GM23338 (cell line): ENCODE measurements around the gene RAPGEF4.

ENCODE experiments used
- CREB1 ChIP-seq: fragments of 250-450 bp; sonication (Bioruptor Pico); IDR thresholded peaks from 2 replicates; pipeline ENCODE4 v1.5.0; 2020; ENCODE audit warnings: low read depth, mild to moderate bottlenecking, moderate library complexity
- EZH2 ChIP-seq: fragments of 200-600 bp; sonication (generic); IDR thresholded peaks from one replicate; pipeline ENCODE4 v1.8.0; 2017; ENCODE audit warnings: antibody characterized with exemption, mild to moderate bottlenecking, low read depth; ENCODE audit not compliant: unreplicated experiment
- EZH2phosphoT487 ChIP-seq: fragments of 200-600 bp; sonication (generic); IDR thresholded peaks from one replicate; pipeline ENCODE4 v1.8.1; 2018; ENCODE audit warnings: antibody characterized with exemption; ENCODE audit not compliant: unreplicated experiment
- POLR2AphosphoS5 ChIP-seq: IDR thresholded peaks from 2 replicates; pipeline ENCODE4 v1.6.1; 2016; ENCODE audit warnings: antibody characterized with exemption, low read depth
- ZNF114 ChIP-seq: fragments of 250-450 bp; sonication (Bioruptor Pico); IDR thresholded peaks from 2 replicates; pipeline ENCODE4 v1.5.0; 2020; ENCODE audit warnings: mild to moderate bottlenecking, moderate library complexity
- ZNF331 ChIP-seq: fragments of 250-450 bp; sonication (Bioruptor Pico); IDR thresholded peaks from 2 replicates; pipeline ENCODE4 v1.5.0; 2020; ENCODE audit warnings: low read depth, mild to moderate bottlenecking, moderate library complexity
- TF ChIP-seq, protein P1 (sequence below), 2 experiments: fragments of 200-600 bp in 1 of 2; sonication (generic) in 1 of 2; conservative IDR thresholded peaks; 2 replicates each; pipeline versions ENCODE4 v1.5.1 to v1.6.1; 2016 to 2017; ENCODE audit warnings: antibody characterized with exemption in 2 of 2, low read depth in 2 of 2, mild to moderate bottlenecking in 2 of 2, moderate library complexity in 1 of 2
- TF ChIP-seq, protein P2 (sequence below): fragments of 250-450 bp; sonication (Bioruptor Pico); IDR thresholded peaks from 2 replicates; pipeline ENCODE4 v1.5.0; 2020; ENCODE audit warnings: mild to moderate bottlenecking, moderate library complexity

- TF ChIP-seq, protein P1, sequence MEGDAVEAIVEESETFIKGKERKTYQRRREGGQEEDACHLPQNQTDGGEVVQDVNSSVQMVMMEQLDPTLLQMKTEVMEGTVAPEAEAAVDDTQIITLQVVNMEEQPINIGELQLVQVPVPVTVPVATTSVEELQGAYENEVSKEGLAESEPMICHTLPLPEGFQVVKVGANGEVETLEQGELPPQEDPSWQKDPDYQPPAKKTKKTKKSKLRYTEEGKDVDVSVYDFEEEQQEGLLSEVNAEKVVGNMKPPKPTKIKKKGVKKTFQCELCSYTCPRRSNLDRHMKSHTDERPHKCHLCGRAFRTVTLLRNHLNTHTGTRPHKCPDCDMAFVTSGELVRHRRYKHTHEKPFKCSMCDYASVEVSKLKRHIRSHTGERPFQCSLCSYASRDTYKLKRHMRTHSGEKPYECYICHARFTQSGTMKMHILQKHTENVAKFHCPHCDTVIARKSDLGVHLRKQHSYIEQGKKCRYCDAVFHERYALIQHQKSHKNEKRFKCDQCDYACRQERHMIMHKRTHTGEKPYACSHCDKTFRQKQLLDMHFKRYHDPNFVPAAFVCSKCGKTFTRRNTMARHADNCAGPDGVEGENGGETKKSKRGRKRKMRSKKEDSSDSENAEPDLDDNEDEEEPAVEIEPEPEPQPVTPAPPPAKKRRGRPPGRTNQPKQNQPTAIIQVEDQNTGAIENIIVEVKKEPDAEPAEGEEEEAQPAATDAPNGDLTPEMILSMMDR (conservative IDR thresholded peaks at IDR 0.05; ENCODE audit: low read depth in 2 of 2) = peak; percentile 99
- TF ChIP-seq, protein P2, sequence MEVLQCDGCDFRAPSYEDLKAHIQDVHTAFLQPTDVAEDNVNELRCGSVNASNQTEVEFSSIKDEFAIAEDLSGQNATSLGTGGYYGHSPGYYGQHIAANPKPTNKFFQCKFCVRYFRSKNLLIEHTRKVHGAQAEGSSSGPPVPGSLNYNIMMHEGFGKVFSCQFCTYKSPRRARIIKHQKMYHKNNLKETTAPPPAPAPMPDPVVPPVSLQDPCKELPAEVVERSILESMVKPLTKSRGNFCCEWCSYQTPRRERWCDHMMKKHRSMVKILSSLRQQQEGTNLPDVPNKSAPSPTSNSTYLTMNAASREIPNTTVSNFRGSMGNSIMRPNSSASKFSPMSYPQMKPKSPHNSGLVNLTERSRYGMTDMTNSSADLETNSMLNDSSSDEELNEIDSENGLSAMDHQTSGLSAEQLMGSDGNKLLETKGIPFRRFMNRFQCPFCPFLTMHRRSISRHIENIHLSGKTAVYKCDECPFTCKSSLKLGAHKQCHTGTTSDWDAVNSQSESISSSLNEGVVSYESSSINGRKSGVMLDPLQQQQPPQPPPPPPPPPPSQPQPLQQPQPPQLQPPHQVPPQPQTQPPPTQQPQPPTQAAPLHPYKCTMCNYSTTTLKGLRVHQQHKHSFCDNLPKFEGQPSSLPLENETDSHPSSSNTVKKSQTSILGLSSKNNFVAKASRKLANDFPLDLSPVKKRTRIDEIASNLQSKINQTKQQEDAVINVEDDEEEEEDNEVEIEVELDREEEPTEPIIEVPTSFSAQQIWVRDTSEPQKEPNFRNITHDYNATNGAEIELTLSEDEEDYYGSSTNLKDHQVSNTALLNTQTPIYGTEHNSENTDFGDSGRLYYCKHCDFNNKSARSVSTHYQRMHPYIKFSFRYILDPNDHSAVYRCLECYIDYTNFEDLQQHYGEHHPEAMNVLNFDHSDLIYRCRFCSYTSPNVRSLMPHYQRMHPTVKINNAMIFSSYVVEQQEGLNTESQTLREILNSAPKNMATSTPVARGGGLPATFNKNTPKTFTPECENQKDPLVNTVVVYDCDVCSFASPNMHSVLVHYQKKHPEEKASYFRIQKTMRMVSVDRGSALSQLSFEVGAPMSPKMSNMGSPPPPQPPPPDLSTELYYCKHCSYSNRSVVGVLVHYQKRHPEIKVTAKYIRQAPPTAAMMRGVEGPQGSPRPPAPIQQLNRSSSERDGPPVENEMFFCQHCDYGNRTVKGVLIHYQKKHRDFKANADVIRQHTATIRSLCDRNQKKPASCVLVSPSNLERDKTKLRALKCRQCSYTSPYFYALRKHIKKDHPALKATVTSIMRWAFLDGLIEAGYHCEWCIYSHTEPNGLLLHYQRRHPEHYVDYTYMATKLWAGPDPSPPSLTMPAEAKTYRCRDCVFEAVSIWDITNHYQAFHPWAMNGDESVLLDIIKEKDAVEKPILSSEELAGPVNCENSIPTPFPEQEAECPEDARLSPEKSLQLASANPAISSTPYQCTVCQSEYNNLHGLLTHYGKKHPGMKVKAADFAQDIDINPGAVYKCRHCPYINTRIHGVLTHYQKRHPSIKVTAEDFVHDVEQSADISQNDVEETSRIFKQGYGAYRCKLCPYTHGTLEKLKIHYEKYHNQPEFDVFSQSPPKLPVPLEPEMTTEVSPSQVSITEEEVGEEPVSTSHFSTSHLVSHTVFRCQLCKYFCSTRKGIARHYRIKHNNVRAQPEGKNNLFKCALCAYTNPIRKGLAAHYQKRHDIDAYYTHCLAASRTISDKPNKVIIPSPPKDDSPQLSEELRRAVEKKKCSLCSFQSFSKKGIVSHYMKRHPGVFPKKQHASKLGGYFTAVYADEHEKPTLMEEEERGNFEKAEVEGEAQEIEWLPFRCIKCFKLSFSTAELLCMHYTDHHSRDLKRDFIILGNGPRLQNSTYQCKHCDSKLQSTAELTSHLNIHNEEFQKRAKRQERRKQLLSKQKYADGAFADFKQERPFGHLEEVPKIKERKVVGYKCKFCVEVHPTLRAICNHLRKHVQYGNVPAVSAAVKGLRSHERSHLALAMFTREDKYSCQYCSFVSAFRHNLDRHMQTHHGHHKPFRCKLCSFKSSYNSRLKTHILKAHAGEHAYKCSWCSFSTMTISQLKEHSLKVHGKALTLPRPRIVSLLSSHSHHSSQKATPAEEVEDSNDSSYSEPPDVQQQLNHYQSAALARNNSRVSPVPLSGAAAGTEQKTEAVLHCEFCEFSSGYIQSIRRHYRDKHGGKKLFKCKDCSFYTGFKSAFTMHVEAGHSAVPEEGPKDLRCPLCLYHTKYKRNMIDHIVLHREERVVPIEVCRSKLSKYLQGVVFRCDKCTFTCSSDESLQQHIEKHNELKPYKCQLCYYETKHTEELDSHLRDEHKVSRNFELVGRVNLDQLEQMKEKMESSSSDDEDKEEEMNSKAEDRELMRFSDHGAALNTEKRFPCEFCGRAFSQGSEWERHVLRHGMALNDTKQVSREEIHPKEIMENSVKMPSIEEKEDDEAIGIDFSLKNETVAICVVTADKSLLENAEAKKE (CRISPR knock-in tag) = no peak
- TF ChIP-seq EZH2 (no peak), ZNF331 (CRISPR knock-in tag) (no peak), EZH2phosphoT487 (no peak), CREB1 (no peak), ZNF114 (CRISPR knock-in tag) (no peak), POLR2AphosphoS5 (no peak)
Observed at GRCh38 chr2:173027181-173028128, 291.8 kb downstream of the RAPGEF4 start.
